A549 (cell line): ENCODE measurements around the gene PTPRS.

Experiments used
- E2F6 ChIP-seq: IDR thresholded peaks from 2 replicates; pipeline ENCODE4 v1.6.1; 2012; ENCODE audit warnings: low read depth, borderline replicate concordance
- EP300 ChIP-seq, 2 experiments: fragments of >200 bp; sonication (Bioruptor Twin); formaldehyde crosslinking; IDR thresholded peaks; 2 replicates in 1 of 2; 3 replicates in 1 of 2; pipeline ENCODE4 v1.6.1; 2016 to 2017
- FOSL2 ChIP-seq, 2 experiments: fragments of 450-650 bp in 1 of 2; fragments of >200 bp in 1 of 2; sonication (Bioruptor Twin) in 1 of 2; formaldehyde crosslinking; IDR thresholded peaks; 2 replicates each; pipeline versions ENCODE4 v1.5.0 to v1.6.1; 2016 to 2020; ENCODE audit warnings: mild to moderate bottlenecking in 1 of 2, moderate library complexity in 1 of 2
- POLR2AphosphoS2 ChIP-seq: conservative IDR thresholded peaks from 2 replicates; pipeline ENCODE4 v1.6.1; 2012; ENCODE audit warnings: low read length, improper control_type of control experiment, inconsistent platforms
- SREBF2 ChIP-seq: fragments of 450-650 bp; IDR thresholded peaks from 2 replicates; pipeline ENCODE4 v1.6.1; 2014; ENCODE audit warnings: mild to moderate bottlenecking, moderate library complexity

GRCh38 chr19:5323475-5323811 is 17.2 kb downstream of the PTPRS start:
- no peak for TF ChIP-seq SREBF2
- no peak for TF ChIP-seq E2F6
- no peak for TF ChIP-seq POLR2AphosphoS2
- TF ChIP-seq EP300 (IDR thresholded peaks at IDR 0.05), result no peak
- TF ChIP-seq FOSL2 (IDR thresholded peaks at IDR 0.05), result no peak
- TF ChIP-seq FOSL2 (CRISPR knock-in tag; IDR thresholded peaks at IDR 0.05), result no peak
